Activated naive CD8-positive, alpha-beta T cell treated with anti-CD3 and anti-CD28 coated beads, Interleukin-2, amount 50 U/mL, for 24 hours (primary cell): ENCODE data around the gene GATA5.

Source experiments
- ATAC-seq: fragments of 150-1000 bp; cut with Tn5 transposase; one replicate; pipeline ENCODE4 v1.10.0; 2021
- DNase-seq: peaks from one replicate; pipeline ENCODE4 v3.0.0; 2021
- H3K27ac Mint-ChIP-seq: one replicate; pipeline ENCODE4 v1.8.0; 2021; ENCODE audit warnings: mild to moderate bottlenecking, mixed read lengths
- H3K27me3 Mint-ChIP-seq: one replicate; pipeline ENCODE4 v1.8.0; 2021; ENCODE audit warnings: mixed read lengths
- H3K36me3 Mint-ChIP-seq: one replicate; pipeline ENCODE4 v1.8.0; 2021; ENCODE audit warnings: low read depth, mixed read lengths
- H3K4me1 Mint-ChIP-seq: one replicate; pipeline ENCODE4 v1.8.0; 2021; ENCODE audit warnings: mixed read lengths
- H3K4me3 Mint-ChIP-seq: one replicate; pipeline ENCODE4 v1.8.0; 2021; ENCODE audit warnings: mild to moderate bottlenecking, moderate library complexity, mixed read lengths
- H3K9me3 Mint-ChIP-seq: one replicate; pipeline ENCODE4 v1.8.0; 2021; ENCODE audit warnings: mixed read lengths

Gene GATA5

DNA sequence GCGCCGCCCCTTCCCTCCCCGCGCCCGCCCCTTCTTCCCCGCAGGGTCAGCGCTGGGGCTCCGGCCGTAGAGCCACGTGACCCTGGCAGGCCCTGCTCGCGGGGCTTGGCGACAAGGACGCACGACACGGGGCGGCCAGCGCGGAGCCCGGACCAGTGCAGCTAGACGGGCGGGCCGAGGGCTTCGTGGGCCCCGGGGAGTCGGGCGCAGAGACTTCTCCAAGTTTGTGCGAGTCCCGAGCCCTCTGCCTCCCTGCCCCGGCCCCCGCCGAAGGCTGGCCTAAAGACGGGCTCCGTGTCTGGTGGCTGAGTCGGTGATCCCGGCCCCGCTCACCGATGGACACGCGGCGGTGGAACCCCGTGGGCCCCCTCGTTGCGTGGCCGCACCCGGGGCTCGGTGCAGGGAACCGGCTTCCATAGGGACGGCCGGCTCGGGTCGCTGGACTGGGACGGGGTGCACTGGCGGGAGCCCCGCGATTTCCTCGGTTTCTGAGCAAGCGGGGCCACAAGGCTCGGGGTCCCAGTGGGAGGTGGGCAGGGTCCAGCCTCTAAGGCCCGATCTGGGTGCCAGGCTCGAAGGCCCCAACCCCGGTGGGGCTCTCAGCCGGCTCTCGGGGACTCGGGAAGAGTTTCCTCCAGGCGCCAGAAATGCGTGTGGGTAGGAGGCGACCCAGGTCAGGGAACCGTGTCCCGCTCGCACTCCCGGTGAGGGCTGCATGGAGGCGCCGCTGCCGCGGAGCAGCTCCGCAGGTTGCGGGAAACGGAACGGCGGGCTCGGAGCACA lies 452 bp upstream of the GATA5 start:
- Mint-ChIP-seq H3K4me1 (peaks cover 4% of the 10 kb centered on the region), H3K4me3 (no peak overlapping the region), H3K27me3 (peaks cover 47% of the 10 kb centered on the region), H3K27ac (no peak overlapping the region), H3K9me3 (no peaks in the 10 kb centered on the region), H3K36me3 (no peaks in the 10 kb centered on the region)
- ATAC-seq (no peak), DNase-seq (no peak)

DNA sequence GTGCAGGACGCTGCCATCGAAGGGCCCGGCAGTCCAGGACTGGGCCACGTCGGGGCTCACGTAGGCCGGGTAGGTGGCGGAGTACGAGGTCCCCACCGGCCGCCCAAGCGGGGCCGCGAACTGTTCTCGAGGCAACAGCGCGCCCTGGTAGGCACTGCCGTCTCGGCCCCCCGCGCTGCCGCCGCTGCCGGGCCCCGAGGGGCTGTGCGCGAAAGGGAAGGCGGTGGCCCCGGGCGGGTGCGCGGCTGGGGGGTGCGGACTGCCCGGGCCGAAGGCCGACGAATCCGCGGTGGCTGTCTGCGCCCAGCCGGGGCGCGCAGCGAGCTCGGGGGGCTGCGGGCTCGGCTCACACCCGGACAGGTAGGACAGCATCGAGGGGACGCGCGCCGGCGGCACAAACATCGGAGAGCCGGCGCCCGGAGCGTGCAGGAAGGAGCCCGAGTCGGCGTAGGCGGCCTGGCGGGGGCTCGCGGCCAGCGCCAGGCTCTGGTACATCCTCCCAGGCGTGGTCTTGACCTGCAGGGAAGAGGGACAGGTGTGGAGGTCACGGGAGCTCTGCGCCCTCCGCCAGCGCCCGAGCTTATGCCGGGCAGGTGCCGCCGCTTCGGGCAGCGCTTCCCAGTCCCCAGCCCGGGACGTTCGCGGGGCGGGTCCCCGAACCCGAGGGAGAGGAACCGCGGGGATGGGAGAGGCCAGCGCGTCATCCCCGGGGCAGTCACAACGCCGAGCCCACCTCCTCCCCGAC lies 596 bp downstream of the GATA5 start:
- Mint-ChIP-seq H3K36me3 (no peaks in the 10 kb centered on the region), H3K27ac (no peak overlapping the region), H3K4me1 (peaks cover 4% of the 10 kb centered on the region), H3K4me3 (no peak overlapping the region), H3K27me3 (peaks cover 49% of the 10 kb centered on the region), H3K9me3 (no peaks in the 10 kb centered on the region)
- DNase-seq (no peak), ATAC-seq (no peak)

DNA sequence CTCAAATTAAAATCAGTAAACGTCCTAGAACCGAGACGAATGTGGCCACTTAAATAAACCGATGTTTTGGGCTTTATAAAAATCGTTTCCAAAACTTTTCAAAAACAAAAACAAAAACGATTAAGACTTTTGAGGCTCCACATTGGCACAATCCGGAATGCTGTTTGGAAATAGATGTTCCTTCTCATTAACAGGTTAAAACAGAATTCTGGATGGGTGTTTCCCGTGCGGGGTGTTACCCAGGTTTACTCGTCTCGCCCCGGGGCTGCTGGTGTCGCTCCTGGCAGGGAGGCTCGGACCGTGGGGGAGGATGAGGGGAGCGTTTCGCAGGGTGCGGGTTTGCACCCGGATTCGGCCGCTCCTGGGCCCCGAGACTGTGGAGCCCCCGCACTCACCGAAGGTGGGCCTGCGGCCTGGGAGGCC lies 1.2 kb downstream of the GATA5 start:
- no peak overlapping the region for H3K4me3 Mint-ChIP-seq
- H3K27ac Mint-ChIP-seq, result no peak overlapping the region
- peaks cover 52% of the 10 kb centered on the region for H3K27me3 Mint-ChIP-seq
- ATAC-seq (no peak), DNase-seq (no peak)
- no peaks in the 10 kb centered on the region for H3K36me3 Mint-ChIP-seq
- H3K4me1 Mint-ChIP-seq, result peaks cover 4% of the 10 kb centered on the region
- H3K9me3 Mint-ChIP-seq, result no peaks in the 10 kb centered on the region

DNA sequence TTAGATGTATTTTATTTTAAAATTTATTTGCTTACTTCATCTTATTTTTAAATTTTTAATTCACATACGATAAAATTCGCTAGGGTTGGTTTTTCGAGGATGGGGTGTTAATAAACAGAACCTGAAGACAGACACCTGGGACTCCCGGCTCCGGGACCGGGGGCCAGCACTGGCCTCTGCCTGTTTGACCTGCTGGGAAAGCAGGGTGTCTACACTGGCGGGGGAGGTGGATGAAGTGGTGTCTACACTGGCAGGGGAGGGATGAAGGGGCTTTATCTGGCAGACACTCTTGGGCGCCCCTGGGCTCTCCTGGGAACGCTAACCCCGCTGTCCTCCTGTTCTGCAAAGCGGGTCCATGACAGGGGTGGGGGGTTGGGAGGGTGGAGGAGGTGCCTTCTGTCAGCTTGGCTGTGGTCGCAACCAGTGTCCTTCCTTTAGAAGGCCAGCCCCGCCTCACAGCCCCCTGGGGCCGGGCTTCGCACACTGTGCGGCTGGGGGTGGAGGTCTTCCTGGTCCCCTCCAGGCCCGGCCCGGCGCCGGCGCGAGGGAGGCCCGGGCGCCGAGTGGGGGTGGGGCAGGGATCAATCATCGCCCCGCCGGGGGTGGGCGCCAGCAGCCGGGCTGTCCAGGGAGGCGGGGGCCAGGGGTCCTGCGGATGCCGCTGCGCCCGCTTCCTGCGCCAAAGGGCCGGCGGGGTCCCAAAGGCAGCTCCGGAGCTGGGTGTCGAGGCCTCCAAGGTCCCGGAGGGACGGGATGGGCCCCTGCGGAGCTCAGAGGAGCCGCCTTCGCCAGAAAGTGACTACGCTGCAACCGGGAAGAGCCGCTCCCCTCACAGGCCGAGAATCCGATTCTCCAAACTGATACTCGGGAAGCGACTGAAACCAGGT lies 1.8 kb downstream of the GATA5 start:
- peaks cover 49% of the 10 kb centered on the region for H3K27me3 Mint-ChIP-seq
- no peaks in the 10 kb centered on the region for H3K9me3 Mint-ChIP-seq

DNA sequence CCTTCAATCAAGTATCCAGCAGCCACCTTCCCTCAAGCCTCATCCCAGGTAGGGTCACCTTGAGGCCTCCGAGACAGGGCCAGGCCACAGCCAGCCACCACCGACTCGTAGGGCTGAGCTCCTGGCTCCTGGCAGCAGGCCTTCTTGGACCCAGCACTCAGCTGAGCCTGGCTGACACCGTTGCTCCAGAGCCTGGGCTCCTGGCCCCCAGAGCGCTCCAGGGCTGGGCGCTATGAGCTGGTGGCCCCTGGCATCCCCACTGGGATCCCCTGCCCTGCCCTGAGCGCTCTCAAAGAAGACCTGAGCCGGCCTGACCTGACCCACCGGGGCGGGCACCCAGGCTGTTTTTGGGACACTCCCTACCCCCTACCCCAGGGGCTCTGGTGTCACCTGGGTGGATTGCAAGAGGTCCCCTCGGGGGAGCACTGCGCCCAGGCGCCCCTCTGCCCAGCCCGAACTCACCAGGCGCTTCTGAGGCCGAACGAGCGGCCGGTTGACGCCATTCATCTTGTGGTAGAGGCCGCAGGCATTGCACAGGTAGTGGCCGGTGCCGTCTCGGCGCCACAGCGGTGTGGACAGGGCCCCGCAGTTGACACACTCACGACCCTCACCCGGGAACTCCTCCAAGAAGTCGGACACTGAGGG lies 2.7 kb downstream of the GATA5 start:
- DNase-seq, result no peak
- no peak for ATAC-seq
- H3K27me3 Mint-ChIP-seq, result peaks cover 42% of the 10 kb centered on the region
- H3K9me3 Mint-ChIP-seq, result no peaks in the 10 kb centered on the region
- no peak overlapping the region for H3K27ac Mint-ChIP-seq
- H3K4me1 Mint-ChIP-seq, result peaks cover 4% of the 10 kb centered on the region
- no peaks in the 10 kb centered on the region for H3K36me3 Mint-ChIP-seq
- H3K4me3 Mint-ChIP-seq, result no peak overlapping the region

More for the DNA sequence above, 1.8 kb downstream of the GATA5 start:
- Mint-ChIP-seq H3K4me3 (no peak overlapping the region), H3K36me3 (no peaks in the 10 kb centered on the region), H3K27ac (no peak overlapping the region), H3K4me1 (peaks cover 4% of the 10 kb centered on the region)
- no peak for DNase-seq
- no peak for ATAC-seq

DNA sequence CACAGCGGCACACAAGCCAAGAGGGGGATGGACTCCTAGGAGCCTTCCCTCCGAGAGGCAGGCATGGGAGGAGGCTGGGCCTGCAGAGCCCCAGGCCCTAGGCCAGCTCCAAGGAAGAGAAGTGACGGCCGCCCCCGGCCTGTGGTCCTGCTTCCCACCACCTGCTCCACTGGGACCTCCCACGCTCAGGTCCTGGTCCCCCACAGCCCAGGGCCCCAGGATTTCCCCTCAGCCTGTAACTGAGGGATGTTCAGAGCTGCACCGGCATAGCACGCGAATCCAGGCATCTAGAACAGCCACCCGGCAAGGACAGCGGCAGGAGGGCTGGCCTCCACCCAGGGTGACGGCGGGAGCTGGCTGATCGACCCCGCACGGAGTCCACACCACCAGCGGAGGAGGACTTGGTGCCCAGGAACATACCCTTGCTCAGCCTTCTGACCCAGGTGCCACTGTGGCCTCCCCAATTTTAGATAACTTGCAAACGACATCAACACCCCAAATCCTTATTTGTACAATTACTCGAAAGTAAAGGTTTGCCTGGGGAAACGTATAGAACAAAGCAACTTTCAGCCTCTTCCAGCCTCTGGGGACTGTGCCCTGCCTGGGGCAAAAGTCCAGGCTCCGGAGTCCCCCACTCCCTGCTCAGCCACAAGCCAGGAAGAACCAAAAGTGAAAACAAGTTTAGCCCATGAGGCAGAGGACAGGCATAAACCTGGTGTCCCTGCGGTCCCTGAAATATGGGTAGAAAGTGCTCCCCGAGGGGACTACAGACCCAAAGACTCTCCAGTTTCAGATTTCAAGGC lies 3.5 kb downstream of the GATA5 start:
- H3K9me3 Mint-ChIP-seq, result no peaks in the 10 kb centered on the region
- ATAC-seq, result no peak
- H3K4me3 Mint-ChIP-seq, result no peak overlapping the region
- peaks cover 35% of the 10 kb centered on the region for H3K27me3 Mint-ChIP-seq
- peaks cover 4% of the 10 kb centered on the region for H3K4me1 Mint-ChIP-seq
- DNase-seq, result no peak
- no peak overlapping the region for H3K27ac Mint-ChIP-seq
- no peaks in the 10 kb centered on the region for H3K36me3 Mint-ChIP-seq

DNA sequence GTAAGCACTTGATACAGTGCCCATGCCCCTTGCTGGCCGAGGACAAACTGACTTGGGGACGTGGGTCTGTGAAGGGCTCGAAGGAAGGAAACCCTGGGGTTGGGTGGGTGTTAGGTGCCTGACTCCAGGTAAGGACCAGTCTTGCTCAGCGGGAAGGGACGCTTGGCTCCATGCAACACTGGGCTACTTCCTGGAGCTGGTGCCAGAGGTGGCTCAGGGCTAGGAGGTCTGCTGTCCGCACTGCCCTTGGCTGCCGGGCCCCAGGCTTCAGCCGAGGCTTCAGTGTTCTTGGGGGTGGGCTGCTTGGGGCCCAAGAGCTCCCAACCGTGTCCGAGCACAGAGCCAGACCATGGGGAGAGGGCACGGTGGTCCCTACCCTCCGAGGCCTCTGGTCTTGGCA lies 5.3 kb downstream of the GATA5 start:
- H3K9me3 Mint-ChIP-seq, result no peaks in the 10 kb centered on the region
- ATAC-seq (no peak), DNase-seq (no peak)
- H3K4me3 Mint-ChIP-seq, result no peak overlapping the region
- no peak overlapping the region for H3K27ac Mint-ChIP-seq
- H3K27me3 Mint-ChIP-seq, result peaks cover 27% of the 10 kb centered on the region
- H3K4me1 Mint-ChIP-seq, result no peaks in the 10 kb centered on the region
- H3K36me3 Mint-ChIP-seq, result no peaks in the 10 kb centered on the region

DNA sequence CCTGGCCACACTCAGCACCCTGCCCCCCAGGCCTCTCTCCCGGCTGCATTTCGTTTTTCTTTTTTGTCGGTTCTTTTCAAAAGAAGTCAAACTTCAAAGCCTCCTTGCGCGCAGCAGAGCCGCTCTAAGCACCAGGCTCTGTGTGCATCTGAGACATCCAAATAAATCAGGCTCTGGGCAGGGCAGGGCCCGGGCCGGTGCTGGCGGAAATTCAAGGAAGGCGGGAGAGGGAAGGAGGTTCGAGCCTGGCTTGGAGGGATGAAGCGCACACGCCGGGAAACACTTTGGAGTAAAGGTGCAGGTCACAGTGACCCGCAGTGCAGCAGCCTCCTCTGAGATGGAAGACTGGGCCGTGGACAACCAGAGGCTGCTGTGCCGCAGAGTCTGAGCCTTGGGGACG lies 5.8 kb downstream of the GATA5 start:
- no peaks in the 10 kb centered on the region for H3K9me3 Mint-ChIP-seq
- H3K36me3 Mint-ChIP-seq, result no peaks in the 10 kb centered on the region
- no peak overlapping the region for H3K4me3 Mint-ChIP-seq
- DNase-seq (no peak), ATAC-seq (no peak)
- no peak overlapping the region for H3K27ac Mint-ChIP-seq
- H3K27me3 Mint-ChIP-seq, result peaks cover 27% of the 10 kb centered on the region
- no peaks in the 10 kb centered on the region for H3K4me1 Mint-ChIP-seq

DNA sequence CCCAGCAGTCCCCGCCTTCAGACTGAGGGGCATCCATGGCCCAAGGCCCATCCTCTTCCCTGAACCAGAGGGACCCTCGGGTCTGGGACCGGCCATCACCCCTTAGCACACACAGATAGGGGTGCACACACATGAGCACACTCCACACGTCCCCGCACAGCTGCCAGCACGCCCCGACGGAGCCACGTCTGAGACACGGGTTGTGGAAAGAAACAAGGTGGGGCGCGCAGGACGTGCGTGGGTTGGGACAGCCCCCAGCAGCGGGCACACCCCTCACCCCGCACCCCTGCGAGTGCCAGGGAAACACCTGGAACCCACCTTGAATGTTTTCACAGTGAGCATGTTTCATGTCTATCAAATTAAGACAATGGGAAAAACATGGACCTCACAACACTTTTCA lies 6.4 kb downstream of the GATA5 start:
- H3K27ac Mint-ChIP-seq, result no peak overlapping the region
- DNase-seq (no peak), ATAC-seq (no peak)
- no peaks in the 10 kb centered on the region for H3K9me3 Mint-ChIP-seq
- H3K4me1 Mint-ChIP-seq, result no peaks in the 10 kb centered on the region
- H3K36me3 Mint-ChIP-seq, result no peaks in the 10 kb centered on the region
- peaks cover 23% of the 10 kb centered on the region for H3K27me3 Mint-ChIP-seq
- H3K4me3 Mint-ChIP-seq, result no peak overlapping the region

DNA sequence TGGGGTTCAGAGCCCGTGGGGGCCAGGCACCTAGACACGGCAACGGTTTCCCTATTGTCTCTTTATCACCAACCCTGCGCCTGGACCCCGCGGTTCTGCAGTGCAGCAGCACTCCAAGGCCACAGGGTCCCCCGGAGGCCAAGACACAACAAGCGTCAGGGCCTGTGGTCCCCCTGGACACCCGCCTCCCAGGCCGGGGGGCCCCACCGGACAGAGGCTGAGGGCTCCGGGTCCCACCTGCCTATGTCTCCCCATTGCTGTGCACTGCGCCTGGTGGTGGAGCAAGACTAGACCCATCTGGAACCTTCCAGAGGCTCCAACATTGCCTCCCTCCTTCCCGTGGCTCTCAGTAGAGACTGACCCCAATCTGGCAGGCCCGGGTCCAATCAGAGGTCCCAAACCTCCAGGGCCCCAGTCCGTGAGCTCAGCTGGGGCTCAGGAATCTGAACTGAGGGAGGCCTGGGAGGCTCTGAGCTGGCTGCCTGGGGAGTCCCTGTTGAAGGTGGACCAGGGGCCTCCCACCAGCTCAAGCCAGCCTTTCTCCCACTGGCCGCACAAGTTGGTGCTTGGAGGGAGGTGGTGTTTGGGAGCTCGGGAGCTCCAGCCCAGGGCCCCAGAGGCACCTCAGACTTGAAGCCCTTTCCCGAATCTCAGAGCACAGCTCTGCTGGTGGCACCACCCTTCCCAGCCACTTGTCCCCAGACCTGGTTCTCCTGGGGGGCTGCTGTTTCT lies 8.8 kb downstream of the GATA5 start:
- H3K9me3 Mint-ChIP-seq, result no peaks in the 10 kb centered on the region
- H3K36me3 Mint-ChIP-seq, result no peaks in the 10 kb centered on the region
- H3K27me3 Mint-ChIP-seq, result peaks cover 11% of the 10 kb centered on the region
- no peak overlapping the region for H3K4me3 Mint-ChIP-seq
- no peak for DNase-seq
- no peaks in the 10 kb centered on the region for H3K4me1 Mint-ChIP-seq
- no peak for ATAC-seq
- H3K27ac Mint-ChIP-seq, result no peak overlapping the region

DNA sequence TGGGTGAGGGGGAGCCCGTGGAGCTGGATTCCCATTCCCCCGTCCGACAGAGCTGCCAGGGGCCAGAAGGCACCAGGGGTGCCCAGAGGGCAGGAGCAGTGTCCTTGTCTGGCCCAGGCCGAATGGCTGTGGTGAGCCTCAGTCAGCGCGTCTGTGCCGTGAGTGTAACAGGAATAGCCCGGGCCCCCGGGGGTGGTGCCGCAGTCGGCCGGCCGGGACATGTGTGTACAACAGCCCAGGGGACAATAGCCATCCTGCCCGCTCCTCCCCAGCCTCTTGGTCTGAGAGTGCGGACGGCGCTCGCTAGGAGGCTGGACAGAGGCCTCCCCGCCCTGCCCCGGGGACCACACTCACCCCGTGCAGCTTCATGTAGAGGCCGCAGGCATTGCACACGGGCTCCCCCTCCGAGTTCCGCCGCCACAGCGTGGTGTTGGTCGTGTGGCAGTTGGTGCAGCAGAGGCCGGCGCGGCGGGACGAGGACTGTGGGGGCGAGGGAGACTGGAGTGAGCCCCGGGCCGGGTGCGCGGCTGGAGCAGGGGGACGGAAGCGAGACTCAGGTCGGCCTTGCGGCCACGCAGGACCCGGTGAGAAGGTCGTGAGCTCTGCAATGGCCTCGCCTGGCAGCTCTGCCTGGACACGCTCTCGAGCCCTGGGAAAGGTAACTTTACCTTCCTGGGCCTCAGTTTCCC lies 9.6 kb downstream of the GATA5 start:
- Mint-ChIP-seq H3K36me3 (no peaks in the 10 kb centered on the region), H3K4me3 (no peak overlapping the region), H3K9me3 (no peaks in the 10 kb centered on the region), H3K4me1 (no peaks in the 10 kb centered on the region), H3K27ac (no peak overlapping the region), H3K27me3 (peaks cover 9% of the 10 kb centered on the region)
- ATAC-seq, result no peak
- no peak for DNase-seq

DNA sequence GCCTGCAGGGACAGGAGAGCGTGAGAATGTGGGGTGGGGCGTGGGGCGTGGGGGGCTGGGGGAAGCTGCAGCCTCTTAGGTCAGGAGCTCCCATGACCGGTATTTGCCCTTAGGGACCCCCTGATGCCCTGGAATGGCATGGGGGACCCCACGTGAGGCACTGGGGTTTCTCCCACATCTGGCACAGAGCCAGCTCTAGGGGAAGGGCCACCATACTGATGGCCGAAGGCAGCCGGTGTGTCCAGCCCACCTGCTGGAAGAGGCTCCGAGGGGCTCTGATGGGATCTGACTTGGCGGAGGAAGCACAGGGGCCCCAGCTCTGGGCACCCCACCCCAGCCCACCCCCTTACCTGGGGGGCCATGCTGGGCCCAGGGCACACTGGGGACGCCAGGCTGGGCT lies 10.8 kb downstream of the GATA5 start:
- Mint-ChIP-seq H3K4me3 (no peak overlapping the region), H3K9me3 (no peaks in the 10 kb centered on the region), H3K27me3 (peaks cover 6% of the 10 kb centered on the region), H3K4me1 (no peaks in the 10 kb centered on the region), H3K36me3 (no peaks in the 10 kb centered on the region), H3K27ac (no peak overlapping the region)
- DNase-seq (no peak), ATAC-seq (no peak)

DNA sequence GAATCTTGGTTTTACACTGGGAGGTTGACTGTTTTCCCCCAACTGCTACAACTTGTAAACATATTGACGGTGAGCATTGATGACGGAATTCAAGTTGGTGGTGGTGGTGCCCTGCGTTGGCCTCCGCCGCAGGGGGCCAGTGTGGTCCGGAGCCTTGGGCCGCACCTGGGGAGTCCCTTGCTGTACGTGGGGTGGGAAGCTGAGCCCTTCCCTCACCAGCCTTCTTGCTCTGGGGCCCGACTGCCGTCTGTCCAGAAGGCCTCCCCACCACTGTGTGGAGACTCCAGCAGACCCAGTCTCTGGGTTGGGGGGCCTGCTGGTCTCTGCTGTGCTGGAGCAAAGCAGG lies 11.4 kb downstream of the GATA5 start:
- no peak overlapping the region for H3K27ac Mint-ChIP-seq
- no peaks in the 10 kb centered on the region for H3K36me3 Mint-ChIP-seq
- DNase-seq, result no peak
- H3K4me1 Mint-ChIP-seq, result no peaks in the 10 kb centered on the region
- ATAC-seq, result no peak
- no peak overlapping the region for H3K4me3 Mint-ChIP-seq
- H3K27me3 Mint-ChIP-seq, result peaks cover 2% of the 10 kb centered on the region
- no peaks in the 10 kb centered on the region for H3K9me3 Mint-ChIP-seq
